NCI-H2029 treated with DMSO at 0.1 percent for 48 hours (cell line): Measurements from ENCODE around the gene PIEZO1.
"Not testable (repeated sequence)": the region's sequence is repeated elsewhere in the genome, so short reads cannot be mapped to it uniquely, and the experiment has no call there.

Source experiments
- DNase-seq: peaks from one replicate; lab custom pipeline; 2025; lab: John Stamatoyannopoulos, UW

PIEZO1 gene

DNA sequence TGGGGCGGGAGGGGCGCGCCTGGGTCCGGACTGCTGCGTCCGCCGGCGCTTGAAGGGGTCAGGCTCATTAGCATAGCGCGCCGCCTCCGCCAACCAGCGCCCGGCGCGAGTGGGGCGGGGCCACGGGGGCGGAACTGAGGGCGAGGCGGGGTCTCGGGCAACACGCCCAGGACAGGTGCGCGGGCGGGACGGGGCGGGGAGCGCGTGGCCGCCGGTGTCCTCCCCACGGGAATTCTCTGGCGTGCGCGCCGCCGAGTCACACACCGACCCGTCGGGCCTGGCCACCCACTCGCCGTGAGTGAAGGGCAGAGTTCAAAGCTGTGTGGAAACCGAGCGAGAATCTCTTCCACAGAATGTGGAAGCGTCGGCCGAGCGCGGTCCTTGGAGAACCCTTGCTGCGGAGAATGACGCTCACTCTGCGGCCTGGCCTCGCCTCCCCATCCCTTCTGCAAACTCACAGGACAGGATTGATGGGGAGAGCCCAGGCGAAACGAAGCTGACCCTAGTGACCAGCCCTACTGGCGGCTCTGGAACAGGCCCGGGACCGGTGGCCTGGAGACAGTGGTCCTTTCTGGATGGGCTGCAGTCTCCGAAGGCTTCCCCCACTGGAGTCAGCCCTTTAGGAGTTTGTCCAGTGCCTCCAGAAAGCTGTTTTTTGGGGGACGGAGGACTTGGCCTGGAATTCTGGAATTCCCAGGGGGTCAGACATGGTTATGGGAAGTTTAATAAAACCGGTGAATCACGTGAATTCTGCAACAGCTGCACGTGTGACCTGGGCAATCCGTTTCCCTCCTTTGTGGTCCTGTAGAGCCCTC is 98.4 kb downstream of the PIEZO1 start, which contains the start of gene SNAI3:
SNAI3 (minus strand) TSS at position 69 of the 815 bp plus-strand sequence. CDS start 101 bp downstream, outside the sequence.
- DNase-seq: no peak

DNA sequence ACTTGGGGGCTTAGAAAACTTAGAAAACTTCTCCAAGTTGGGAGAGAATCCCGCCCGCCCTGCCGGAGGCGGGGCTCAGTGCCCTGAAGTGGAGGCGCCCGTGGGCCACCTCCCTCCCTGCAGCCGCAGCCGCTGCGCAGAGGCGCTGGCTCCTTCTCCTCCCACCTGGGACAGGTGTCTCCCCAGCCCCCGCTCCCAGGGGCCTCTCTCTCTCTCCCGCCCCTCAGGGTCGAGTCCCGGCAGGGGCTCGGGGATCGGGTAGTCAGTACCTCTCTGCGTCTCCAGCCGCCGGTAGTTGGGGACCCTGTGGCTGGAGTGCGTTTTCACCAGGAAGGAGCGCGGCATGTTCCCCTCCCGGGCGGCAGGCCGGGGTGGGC is 99.0 kb downstream of the PIEZO1 start:
- no peak for DNase-seq

DNA sequence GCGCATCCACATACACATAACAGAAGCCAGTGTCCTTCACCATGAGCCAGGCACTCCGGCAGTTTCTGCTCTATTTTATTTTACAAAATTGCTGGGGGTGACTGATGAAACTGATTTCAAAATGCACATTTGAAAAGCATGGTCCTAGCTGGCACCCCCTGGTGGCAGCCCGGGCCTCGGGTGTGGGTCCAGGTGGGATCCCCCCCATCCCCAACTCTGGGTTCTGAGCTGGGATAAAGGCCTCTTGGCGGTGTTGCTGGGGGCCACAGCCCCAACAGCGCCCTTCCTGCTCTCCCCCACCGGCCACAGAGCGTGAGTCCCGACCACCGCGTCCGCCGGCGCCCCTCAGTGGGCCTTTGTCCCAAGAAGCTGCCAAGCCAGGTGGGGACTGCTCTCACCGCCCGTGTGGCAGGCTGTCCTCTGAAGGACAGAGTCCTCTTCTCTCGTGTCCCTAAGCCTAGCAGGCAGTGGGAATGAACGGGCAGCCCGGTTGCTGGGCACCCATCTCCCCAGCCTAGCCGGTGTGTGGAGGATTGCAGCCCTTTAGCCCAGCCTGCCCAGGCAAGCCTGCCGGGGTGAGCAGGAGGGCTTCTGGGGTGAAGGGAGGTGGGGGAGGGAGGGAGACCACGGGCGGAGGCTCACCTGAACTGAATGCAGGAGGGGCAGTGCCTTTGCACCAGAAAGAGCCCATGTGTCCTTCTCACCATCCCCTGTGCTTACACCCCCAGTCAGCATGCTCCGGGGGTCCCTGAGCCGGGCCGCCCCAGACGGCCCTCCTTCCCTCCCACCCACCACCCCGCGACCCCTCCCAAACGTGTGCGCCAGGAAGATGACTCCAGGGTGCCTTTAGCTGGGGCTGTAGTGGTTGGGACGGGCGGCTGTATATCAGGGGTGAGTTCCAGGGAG is 99.6 kb downstream of the PIEZO1 start:
- no peak for DNase-seq

DNA sequence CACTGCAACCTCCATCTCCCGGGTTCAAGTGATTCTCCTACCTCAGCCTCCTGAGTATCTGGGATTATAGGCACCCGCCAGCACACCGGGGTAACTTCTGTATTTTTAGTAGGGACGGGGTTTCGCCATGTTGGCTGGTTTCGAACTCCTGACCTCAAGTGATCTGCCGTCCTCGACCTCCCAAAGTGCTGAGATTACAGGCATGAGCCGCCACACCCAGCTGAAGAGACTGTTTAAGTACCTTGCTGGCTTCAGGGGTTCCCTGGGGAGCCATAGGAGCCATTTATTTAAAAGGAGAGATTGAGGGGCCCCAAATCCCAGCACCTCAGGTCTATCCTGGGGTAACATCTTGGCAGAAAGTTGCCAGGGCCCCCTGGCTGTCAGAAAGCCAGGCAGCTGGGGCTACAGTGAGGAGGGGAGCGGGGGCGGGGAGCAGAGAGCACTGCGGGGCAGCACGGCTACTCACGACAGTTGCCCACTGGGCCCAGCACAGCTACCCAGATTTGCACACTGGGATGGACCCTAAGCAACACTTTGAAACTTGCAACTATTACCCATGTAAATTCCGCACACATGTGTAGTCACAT is 100.4 kb downstream of the PIEZO1 start:
- no peak for DNase-seq

DNA sequence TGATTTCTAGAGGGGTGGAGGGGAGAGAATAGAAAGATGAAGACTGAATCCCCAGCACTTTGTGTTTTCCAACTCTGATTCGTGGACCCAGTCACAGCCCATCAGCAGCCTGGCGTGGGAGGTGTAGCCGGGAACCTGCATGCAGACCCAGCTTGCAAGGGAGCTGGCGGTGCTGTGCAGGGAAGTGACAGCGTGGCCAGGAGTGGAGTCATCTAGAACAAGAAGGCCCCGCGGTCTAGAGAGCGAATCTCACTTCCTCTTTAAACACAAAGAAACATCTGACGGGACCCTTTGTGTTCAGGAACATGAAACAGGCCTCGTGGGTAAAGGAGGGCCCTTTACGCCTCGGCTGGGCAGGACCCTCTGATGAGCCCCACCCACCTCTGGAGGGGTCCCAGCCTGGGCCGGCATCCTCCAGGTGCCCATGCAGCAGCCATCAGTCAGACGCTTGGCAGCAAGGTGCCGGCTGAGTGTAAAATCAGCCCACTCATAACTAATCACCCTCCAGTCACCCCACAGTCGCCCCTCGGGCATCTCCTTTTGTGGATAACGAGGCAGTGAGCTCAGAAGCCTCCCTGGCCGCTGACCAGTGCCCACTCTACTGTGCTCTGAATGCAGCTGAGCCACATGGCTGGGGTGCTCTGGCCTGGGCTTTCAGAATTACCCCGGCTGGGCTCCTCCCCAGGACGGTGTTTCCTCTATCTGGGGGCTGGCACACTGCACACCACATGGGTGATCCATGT is 103.1 kb downstream of the PIEZO1 start:
- no peak for DNase-seq

DNA sequence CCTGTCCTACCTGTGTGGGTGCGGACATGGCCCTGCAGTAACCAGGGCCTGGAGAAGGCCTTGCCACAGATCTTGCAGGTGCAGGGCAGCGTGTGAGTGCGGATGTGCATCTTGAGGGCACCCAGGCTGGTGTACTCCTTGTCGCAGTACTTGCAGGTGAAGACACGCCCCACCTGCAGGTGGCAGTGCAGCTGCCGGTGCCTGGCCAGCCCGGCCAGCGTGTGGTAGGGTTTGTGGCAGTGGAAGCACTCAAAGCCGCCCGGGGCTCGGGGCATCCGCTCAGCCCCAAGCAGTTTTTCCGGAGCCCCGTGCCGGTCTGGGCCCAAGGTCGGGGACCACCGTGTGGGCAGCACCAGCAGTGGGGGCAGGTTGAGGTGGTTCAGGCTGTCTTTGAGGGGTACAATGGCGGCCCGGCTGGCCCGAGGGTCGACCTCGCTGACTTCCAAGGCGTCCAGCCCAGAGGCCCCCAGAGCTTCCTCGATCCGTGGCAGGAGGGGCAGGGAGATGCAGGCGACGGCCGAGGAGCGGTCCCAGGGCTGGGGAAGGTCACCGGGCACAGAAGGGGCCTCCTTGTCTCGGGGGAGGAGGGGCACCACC is 103.8 kb downstream of the PIEZO1 start:
- no peak for DNase-seq

DNA sequence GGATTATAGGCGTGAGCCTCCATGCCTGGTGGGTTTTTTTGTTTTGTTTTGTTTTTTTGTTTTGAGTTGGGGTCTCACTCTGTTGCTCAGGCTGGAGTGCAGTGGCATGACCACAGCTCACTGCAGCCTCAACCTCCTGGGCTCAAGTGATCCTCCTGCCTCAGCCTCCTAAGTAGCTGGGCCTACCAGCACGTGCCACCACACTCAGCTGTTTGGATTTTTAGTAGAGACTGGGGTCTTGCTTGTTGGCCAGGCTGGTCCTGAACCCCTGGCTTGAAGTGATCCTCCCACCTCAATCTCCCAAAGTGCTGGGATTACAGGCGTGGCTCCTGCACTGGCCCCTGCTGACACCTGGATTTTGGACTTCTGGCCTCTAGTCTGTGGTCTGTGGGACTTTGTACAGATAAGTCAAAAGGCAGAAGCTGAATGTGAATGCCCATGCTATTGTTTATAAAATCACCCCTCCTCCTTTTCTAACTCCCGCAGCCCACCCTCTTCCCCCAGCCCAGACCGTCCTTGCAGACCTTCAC is 104.4 kb downstream of the PIEZO1 start:
- no peak for DNase-seq

DNA sequence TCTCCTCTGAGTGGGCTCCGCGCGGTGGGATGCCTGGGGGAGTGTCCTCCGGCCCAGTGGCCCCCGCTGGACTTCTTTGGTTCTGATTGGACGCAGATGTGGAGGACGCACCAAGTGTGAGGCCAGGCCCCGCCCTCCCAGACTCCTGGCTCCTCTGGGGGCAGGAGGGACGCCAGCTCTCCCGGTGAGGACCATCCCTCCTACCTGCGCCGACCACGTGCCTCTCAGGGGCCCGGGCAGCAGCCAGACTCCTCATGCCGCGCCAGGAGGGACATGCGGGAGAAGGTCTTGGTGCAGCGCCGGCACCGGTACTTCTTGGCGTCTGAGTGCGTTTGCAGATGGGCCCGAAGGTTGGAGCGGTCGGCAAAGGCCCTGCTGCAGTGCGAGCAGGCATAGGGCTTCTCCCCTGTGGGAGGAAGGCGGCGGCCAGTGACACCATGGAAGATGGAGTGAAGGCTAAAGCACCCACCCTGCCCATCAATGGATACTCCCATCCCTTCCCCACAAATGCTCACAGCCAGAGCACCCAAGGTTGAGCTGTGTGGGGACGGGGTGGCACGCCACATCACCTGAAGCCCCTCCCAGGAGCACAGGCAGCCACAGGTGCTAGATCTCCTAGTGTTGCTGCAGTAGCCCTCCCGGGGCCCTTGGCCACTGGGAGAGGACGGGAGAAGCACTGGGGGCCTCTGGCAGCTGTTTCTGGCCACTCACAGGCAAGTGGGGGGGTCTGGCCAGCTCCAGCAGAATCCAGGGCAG is 106.6 kb downstream of the PIEZO1 start:
- DNase-seq: no peak

DNA sequence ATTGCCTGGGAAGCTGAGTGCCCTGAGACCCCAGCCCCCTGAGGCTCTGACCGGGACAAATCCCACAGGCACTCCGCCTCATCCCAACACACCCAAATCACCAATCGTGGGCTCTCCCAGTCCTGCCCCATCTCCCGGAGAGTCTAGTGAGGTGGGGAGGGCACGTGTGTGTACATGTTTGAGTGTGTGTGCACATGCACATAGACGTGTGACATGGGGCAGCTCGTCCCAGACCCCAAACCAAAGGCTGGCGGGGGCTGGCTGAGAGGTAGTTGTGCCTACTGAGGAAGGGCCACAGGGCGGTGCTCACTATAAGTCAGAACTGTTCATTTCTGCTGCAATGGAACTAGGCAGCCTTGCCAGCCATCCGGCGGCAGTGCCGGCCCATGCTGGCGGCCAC is 107.3 kb downstream of the PIEZO1 start:
- DNase-seq: no peak

DNA sequence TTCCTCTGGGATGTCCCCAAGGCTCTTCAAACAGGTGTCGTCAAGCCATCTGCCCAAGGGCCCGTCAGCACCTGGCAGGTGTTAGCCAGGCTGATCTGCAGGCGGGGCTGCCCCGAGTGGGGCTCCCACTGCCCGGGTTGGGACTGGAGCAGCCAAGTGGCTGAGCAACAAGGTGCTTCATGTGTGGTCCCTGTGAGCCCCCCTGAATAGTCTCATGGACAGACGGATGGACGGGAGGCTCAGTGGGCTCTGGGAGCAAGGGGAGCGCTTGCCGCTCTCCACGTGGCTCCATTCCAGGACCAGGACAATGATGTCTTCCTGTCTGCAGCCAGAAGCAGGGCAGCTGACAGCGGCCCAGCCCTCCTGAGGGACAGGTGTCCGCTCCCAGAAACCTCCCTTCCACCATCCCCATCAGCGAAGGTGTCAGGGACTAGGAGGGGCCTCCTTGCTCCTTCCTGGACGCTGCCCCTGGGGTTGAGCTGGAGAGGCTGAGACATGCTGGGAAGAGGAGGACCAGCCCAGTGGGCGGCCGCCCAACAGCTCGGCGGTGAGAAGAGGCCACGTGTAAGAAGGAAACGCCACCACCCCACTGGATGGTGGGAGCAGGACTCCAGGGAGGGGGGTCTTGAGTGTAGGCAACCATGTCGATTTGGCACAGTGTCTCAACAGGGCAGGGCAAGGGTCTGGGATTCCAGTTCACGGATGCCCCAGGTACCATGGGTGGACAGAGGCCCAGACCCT is 108.3 kb downstream of the PIEZO1 start:
- DNase-seq: no peak

DNA sequence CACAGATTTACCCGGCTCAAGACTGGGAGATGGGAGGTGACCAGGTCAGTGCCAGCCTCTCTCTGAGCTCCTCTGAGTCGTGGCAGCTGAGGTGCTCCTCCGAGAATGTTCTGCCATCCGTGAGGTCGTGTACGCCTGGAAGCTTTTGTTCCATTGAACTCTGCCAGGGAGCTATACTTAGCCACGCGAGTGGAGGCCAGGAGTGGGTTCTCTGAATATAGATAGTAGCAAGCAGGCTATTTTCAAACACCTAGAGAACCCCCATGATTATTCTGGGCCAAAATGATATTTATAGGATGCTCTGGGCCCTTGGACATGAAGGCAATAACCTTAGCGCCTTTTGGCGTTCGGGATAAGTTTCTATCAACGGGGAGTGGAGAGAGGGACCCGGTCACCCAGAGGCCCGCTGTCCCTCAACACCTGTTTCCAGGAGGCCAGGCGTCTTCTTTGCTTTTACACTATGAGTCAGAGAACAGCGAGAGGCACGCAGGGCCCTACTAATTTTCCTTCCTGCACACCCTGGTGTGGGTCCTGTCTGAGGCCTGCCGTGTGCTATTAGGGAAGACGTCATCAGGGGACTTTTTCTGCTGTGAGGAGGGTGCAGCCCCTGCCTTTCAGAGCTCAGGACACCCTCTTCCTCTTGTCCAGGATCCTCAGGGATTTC is 111.2 kb downstream of the PIEZO1 start:
- no peak for DNase-seq

DNA sequence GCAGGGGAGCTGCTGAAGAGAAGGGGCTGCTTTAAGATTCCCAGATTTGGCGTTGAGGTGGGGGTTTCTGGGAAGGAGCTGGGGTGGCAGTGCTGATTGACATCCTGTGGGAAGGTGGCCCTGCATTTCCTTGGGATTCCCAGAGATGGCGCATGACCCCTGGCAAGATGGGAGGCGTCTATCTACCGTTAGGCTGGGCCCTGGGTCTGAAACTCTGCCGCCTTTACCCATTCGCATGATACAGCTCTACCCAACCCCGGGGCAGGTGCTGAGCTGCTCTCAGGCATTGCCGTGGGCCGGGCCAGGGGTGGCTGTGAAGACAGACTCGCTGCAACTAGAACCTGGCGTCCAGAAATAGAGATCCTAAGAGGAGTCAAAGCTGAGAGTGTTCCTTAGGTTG is 112.2 kb downstream of the PIEZO1 start:
- DNase-seq: no peak

DNA sequence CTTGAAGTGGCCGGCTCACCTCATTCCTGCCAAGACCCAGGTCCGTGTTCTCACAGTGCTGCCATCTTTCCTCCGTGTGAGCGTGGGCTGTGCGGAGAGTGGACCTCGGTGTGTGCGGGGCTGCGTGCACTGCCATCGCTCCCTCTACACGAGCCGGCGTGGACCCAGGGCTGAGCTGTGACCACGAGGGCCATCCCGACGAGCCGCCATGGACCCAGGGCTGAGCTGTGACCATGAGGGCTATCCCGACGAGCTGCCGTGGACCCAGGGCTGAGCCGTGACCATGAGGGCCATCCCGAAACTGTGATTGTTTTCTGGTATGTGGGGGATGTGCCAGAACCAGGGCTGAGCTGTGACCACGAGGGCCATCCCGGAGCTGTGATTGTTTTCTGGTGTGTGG is 113.2 kb downstream of the PIEZO1 start:
- no peak for DNase-seq

DNA sequence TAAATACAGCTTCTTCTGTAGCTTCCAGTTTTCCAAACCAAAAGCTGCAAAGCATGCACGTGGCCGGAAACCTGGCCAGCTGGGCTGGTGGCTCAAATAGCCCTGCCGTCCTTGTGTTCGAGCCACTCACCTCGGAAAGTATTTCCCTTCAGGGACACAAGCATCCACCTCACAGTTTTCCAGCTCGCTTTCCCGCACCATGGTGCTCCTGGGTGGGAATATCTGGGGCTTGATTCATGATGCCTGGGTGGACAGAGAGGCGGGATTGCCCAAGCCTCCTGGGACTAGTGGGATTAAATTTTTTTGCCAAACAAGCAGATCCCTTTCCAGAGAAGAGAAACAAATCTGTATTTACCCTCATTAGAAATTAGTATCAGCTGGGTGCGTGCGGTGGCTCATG is 115.0 kb downstream of the PIEZO1 start:
- no peak for DNase-seq

DNA sequence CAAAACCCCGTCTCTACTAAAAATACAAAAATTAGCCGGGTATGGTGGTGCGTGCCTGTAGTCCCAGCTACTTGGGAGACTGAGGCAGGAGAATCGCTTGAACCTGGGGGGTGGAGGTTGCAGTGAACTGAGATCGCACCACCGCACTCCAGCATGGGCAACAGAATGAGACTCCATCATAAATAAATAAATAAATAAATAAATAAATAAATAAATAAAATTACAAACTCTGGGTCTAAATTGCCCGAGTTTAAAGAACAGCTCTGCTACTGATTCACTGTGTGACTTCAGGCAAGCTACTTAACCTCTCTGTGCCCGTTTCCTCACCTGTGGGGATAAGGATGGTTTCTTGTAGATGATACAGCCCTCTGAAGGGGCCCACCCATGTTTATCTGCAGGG is 115.5 kb downstream of the PIEZO1 start:
- not testable (repeated sequence) for DNase-seq

DNA sequence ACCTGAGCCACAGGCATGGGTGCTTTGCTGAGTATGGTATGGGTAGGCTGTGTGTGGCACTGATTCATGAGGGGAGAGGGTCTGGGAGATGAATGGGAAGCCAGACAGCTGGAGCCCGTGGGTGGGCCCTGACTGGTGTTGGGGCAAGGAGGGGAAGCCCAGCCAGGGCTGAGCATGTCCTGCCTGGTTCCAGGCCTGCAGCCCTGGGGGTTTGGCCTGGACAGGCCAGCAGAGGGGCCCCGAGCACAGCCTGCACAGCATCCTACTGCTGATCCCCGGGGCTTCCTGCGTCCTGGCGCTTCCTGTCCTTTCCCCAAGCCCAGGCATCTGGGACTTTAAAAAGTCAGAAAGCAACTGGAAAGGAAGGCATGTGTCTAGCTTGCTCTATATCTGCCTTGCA is 117.6 kb downstream of the PIEZO1 start:
- DNase-seq: no peak

DNA sequence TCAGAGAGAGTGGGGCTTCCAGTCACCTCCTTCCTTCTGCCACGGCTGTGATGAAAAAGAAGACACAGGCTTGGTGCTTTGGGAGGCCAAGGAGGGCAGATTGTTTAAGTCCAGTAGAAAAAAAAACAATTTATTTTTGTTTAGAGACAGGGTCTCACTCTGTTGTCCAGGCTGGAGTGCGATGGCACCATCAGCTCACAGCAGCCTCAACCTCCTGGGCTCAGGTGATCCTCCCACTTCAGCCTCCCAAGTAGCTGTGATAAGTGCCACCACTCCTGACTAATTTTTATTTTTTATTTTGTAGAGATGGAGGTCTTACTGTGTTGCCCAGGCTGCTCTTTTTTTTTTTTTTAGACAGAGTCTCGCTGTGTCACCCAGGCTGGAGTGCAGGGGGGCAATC is 119.5 kb downstream of the PIEZO1 start:
- no peak for DNase-seq
